Right kidney (tissue), 9 donors: ENCODE measurements around the gene BCL2A1.
"Not testable (repeated sequence)": the region's sequence is repeated elsewhere in the genome, so short reads cannot be mapped to it uniquely, and the experiment has no call there.

Experiments used
- DNase-seq: peaks from one replicate; pipeline ENCODE4 v3.0.0-alpha.2; 2016
- long read RNA-seq, 8 donors: transcript quantifications; one replicate each; lab custom pipeline, GENCODE V29; 2026

Gene BCL2A1
- long read RNA-seq, donor 1: 0 reads
- long read RNA-seq, donor 2: 0 reads
- long read RNA-seq, donor 3: 0 reads
- long read RNA-seq, donor 4: 0 reads
- long read RNA-seq, donor 5: 0 reads
- long read RNA-seq, donor 6: 0 reads
- long read RNA-seq, donor 7: 0 reads
- long read RNA-seq, donor 8: 0 reads

DNA sequence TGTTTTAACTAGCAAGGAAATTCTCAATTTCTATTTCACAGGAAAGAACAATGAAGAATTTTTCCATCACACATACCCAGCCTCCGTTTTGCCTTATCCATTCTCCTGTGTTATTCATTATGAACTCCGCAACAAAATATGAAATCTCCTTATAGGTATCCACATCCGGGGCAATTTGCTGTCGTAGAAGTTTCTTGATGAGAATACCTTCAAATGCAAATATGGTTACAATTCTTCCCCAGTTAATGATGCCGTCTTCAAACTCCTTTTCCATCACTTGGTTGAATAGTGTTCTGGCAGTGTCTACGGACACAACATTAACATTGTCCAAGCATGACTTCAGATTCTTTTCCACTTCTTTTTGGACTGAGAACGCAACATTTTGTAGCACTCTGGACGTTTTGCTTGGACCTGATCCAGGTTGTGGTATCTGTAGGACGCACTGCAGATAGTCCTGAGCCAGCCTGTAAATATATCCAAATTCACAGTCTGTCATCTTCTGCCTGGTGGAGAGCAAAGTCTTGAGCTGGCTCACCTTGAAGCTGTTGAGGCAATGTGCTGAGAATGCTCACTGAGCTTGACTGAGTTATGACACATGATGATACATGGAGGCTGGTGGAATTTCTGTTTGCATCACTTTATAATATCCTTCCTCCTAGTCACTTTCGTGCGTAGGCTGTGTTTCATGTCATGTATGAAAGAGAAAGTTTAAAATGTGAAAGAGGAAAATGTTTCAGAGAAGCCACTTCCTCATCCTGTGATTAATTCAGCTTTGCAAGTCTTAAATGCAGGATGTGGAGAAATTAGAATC is at the start of gene BCL2A1:
BCL2A1 (minus strand) TSS at position 573 of the 811 bp plus-strand sequence; CDS start at position 496, 77 bp downstream.
- no peak for DNase-seq

DNA sequence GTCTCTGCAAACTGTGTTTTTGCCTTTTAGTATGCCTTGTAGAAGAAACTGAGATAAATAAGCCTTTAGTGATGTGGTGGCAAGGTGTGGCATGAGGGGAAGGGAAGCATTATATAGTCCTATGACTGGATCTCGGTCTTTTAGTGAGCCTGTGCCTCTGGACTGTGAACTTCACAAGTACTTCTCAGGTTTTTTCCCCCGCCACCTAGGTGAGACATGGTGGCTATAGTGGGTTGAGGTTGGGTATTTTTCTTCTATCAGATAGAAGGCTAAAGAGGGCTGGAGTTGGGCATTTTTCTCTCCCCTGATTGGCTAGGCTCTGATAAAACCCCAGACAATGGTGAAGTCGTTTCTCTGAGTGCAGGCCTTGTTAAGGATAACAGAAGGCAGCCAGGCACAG is 49.7 kb upstream of the BCL2A1 start:
- DNase-seq: no peak

DNA sequence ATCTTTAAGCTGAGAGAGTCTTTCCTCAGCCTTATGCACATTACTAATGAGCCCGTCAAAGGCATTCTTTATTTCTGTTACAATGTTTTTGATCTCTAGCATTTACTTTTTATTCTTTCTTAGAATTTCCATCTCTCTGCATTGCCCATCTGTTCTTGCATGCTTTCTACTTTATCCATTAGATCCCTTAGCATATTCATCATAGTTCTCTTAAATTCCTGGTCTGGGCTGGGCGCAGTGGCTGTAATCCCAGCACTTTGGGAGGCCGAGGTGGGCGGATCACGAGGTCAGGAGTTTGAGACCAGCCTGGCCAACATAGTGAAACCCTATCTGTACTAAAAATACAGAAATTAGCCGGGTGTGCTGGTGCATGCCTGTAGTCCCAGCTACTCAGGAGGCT is 49.2 kb upstream of the BCL2A1 start:
- not testable (repeated sequence) for DNase-seq

DNA sequence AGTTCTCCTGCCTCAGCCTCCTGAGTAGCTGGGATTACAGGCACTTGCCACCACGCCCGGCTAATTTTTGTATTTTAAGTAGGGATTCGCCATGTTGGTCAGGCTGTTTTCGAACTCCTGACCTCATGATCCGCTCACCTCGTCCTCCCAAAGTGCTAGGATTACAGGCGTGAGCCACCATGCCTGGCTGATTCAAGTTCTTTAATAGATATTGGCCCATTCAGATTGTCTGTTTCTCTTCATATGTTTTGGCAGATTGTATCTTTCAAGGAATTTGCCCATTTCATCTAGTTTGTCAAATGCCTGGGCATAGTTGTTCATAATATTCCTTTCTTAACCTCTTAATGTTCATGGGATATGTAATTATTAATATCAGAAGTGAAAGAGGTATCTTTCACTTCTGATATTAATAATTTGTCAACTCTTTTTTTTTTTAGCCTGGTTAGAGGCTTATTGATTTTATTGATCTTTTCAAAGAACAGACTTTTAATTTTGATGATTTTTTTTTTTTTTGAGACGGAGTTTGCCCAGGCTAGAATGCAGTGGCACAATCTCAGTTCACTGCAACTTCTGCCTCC is 48.3 kb upstream of the BCL2A1 start:
- DNase-seq: no peak

DNA sequence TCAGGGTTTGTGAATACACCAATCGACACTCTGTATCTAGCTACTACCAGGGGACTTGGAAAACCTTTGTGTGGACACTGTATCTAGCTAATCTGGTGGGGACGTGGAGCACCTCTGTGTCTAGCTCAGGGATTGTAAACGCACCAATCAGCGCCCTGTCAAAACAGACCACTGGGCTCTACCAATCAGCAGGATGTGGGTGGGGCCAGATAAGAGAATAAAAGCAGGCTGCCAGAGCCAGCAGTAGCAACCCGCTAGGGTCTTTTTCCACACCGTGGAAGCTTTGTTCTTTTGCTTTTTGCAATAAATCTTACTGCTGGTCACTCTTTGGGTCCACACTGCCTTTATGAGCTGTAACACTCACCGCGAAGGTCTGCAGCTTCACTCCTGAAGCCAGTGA is 46.1 kb upstream of the BCL2A1 start:
- DNase-seq: not testable (repeated sequence)

DNA sequence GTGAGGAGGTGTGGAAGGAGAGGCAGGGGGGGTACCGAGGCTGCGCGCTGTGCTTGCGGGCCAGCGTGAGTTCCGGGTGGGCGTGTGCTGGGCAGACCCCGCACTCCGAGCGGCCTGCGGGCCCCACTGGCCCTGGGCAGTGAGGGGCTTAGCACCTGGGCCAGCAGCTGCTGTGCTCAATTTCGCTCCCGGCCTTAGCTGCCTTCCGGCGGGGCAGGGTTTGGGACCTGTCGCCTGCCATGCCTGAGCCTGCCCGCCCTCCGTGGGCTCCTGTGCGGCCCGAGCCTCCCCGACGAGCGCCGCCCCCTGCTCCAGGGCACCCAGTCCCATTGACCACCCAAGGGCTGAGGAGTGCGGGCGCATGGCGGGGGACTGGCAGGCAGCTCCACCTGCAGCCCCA is 45.5 kb upstream of the BCL2A1 start:
- not testable (repeated sequence) for DNase-seq

DNA sequence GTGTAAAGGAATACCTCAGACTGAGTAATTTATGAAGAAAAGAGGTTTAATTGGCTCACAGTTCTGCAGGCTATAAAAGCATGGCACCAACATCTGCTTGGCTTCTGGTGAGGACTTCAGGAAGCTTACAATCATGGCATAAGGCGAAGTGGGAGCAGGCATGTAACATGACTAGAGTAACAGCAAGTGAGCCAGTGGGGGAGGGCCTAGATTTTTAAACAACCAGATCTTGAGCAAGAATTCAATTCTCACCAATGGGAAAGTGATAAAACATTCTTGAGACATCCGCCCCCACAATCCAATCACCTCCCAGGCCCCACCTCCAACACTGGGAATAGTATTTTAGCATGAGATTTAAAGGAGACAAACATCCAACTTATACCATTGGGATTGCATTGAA is 44.2 kb upstream of the BCL2A1 start:
- no peak for DNase-seq

DNA sequence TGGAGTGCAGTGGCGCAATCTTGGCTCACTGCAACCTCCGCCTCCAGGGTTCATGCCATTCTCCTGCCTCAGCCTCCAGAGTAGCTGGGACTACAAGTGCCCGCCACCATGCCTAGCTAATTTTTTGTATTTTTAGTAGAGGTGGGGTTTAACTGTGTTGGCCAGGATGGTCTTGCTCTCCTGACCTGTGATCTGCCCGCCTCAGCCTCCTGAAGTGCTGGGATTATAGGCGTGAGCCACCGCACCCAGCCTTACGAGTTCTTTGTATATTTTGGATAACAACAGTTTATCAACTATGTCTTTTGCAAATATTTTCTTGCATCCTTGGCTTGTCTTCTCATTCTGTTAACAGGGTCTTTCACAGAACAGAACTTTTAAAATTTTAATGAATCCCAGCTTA is 43.2 kb upstream of the BCL2A1 start:
- DNase-seq: not testable (repeated sequence)

DNA sequence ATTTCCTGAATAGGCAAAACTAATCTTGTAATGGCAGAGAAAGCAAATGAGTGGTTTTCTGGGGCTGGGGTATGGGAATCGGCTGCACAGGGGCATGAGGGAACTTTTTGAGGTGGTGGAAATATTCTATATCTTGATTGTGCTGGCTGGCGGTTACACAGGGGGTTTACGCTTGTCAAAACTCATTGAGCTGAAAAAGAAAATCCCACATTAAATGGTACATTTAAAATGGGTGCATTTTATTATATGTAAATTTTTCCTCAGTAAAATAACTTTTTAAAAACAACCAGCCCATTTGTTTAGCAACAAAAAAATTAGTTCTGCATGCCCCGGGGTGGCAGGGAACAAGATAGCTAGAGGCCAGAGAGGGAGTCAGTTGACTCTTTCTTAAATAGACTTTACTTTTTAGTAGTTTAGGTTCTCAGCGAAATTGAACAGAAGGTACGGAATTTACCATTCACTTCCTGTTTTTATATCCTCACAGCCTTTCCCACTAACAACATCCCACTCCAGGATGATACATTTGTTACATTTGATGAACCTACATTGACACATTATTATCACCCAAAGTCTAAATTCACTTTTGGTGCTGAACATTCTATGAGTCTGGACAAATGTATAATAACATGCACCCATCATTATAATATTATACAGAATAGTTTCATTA is 41.2 kb upstream of the BCL2A1 start:
- no peak for DNase-seq

DNA sequence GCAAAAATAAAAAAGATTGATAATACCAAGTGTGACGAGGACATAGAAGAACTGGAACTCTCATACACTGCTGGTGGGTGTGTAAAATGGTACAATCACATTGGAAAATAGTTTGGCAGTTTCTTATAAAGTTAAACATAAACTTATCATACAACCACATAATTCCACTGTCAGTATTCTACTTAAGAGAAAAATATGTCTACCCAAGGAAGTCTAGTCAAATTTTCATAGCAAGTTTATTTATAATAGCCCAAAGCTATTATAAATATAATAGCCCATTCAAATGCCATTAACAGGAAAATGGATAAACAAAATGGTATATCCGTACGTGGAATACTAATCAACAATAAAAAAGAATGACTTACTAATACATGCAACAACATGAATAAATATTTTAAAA is 40.6 kb upstream of the BCL2A1 start:
- no peak for DNase-seq

DNA sequence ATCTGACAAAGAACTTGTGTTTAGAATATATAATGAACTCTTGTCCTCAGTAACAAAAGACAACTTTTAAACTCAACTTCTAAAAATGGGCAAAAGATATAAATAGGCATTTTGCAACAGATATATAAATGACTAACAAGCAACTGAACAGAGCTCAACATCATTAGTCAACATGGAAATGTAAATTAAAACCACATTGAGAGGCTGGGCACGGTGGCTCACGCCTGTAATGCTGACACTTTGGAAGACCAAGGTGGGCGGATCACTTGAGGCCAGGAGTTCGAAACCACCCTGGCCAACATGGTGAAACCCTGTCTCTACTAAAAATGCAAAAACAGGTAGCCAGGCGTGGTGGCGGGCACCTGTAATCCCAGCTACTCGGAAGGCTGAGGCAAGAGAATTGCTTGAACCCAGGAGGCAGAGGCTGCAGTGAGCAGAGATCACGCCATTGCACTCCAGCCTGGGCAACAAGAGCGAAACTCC is 40.1 kb upstream of the BCL2A1 start:
- DNase-seq: not testable (repeated sequence)

DNA sequence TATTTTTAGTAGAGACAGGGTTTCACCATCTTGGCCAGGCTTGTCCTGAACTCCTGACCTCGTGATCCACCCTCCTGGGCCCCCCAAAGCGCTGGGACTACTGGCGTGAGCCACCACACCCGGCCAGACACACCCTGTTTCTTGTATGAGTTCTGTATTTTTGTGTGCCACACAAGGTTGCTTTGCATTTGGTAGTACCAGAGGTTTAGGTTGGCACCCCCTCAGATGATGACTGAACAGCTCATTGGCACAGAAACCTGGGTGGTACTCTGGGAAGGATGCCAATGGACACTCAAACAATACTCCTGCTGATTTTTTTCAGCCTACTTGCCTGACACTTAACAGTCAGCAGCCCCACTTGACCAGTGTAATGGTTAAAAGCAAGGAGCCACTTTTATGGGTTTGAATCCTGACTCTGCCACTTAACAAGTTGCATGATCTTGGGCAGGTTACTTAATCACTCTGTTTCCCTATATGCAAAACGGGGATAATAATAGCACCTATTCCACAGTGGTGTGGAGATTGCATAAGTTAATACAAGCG is 39.2 kb upstream of the BCL2A1 start:
- no peak for DNase-seq

DNA sequence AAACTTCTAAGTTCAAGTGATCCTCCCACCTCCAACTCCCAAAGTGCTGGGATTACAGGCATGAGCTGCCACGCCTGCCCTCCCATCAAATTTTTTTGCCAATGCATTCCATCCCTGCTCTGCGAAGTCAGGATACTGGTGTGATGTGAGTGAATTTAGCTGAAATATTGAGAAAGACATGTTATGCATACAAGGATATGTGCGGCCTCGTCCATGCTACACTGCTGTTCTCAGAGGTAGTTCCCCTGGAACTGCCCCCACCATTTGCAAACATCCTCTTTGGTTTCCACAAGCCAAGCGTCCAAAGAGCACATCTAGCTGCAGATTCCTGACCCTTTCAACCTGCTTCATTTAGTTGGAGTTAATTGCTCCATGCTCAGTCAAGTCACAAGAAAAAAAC is 36.5 kb upstream of the BCL2A1 start:
- DNase-seq: no peak

DNA sequence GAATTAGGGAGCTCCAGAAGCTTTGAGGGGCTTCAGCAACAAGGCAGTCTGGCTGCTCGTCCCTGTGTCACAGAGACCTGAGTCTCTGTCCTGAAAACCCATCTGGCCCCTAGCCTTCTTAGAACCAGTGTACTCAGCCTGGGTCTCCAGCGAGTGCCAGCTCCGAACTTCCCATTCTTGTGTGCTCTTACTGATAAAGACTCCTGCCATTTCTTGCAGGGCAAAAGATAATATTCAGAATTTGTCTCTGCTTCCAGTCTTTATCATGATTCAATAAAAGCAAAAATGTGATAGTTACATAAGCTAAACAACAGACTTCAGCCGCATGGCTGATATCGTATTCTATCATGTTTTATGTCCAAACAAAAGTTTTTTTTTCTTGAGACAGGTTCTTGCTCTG is 36.0 kb upstream of the BCL2A1 start:
- no peak for DNase-seq

DNA sequence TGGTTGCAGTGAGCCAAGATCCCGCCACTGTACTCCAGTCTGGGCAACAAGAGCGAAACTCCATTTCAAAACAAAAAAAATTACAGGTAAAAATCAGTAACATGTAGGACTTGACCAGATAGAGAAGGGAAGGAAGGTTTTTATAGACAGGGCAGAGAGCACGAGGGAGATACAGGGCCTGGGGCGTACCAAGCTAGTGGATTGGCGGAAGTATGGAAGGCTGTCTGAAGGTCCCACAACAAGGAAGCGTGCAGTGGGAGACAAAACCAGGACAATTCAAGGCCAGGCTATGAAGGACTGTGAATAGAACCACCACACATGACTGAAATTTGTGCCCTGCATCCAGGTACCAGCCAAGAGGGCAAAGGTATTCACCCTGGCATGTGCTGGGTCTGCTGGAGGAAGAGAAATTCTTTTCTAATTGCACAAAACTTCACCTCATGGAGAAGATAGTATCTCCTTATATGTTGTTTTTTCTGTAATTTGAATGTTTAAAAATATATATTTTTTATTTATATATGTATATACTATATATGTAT is 33.0 kb upstream of the BCL2A1 start:
- DNase-seq: no peak

DNA sequence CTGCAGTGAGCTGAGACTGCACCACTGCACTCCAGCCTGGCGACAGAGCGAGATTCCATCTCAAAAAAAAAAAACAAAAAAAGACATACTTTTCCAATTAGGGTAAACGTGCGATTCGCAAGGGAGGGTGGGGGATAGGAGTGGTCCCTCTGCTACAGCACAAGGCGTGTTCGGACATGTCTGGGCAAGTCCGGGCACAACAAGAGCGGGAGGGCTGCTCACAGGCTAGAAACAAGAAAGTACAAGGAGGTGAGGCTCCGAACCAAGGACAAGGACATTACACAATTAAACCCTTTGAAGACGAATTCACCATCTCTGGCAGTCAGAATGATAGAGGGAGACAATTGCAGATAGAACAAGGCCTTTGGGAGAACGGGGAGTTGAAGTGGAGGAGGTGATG is 32.2 kb upstream of the BCL2A1 start:
- no peak for DNase-seq

DNA sequence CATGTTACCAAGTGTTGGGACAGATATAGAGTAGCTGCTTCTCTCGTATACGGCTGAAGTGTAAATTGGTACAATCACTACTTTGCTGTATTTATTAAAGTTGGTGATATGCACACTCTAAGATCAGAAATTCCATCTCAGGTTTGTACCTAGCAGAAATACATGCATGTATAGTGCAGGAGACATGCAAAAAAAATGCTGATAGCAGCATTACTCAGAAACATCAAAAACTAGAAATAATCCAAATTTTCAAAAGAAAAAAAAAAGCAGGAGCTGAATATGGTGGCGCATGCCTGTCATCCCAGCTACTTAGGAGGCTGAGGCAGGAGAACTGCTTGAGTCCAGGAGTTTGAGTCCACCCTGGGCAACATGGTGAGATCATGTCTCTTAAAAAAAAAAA is 31.3 kb upstream of the BCL2A1 start:
- no peak for DNase-seq

DNA sequence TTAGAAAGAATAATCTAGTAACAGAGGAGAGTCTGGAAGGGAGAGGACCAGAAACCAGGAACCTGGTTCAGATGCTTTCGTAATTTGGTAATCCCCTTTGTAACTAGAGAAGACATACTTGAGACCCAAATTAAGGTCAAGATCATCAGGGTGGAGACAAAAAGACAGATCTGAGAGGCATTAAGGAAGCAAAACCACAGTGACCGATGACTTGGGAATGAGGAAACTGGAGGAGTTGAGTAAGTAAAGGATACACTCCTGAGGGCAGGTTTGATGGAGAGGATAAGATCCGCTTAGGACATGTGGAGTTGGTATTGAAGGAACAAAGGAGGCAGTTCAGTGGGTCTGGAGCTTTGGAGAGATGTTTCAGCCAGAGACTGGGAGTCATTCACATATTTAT is 23.6 kb upstream of the BCL2A1 start:
- no peak for DNase-seq

DNA sequence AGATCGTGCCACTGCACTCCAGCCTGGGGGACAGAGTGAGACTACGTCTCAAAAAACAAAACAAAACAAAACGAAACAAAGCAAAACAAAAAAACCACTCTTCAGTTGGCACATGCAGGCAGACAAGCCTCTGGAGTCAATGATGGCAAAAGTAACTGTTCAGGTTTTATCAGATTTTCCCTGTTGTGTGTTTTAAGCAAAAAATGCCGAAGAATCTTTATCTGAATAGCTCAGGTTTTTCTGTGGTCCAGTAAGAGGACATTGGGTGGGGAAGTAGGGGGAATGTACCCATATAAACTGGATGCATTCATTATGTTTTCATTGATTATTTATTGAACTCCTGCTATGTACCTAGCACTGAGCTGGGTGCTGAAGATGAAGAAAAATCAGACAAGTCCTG is 20.8 kb upstream of the BCL2A1 start:
- no peak for DNase-seq

DNA sequence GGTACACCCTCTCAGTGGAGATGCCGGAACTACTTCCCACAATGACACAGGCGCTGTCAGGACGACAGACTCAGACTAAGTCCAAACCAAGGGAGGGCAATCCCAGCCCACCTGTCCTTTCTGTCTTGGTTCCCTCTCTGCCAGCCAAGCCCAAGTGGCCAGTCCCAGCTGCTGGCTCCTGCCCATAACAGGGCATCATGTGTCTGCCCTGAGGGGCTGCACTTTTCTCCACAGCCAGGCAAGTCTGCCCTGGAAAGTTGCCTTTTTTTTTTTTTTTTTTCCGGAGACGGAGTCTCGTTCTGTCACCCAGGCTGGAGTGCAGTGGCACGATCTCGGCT is 20.0 kb upstream of the BCL2A1 start:
- DNase-seq: no peak

DNA sequence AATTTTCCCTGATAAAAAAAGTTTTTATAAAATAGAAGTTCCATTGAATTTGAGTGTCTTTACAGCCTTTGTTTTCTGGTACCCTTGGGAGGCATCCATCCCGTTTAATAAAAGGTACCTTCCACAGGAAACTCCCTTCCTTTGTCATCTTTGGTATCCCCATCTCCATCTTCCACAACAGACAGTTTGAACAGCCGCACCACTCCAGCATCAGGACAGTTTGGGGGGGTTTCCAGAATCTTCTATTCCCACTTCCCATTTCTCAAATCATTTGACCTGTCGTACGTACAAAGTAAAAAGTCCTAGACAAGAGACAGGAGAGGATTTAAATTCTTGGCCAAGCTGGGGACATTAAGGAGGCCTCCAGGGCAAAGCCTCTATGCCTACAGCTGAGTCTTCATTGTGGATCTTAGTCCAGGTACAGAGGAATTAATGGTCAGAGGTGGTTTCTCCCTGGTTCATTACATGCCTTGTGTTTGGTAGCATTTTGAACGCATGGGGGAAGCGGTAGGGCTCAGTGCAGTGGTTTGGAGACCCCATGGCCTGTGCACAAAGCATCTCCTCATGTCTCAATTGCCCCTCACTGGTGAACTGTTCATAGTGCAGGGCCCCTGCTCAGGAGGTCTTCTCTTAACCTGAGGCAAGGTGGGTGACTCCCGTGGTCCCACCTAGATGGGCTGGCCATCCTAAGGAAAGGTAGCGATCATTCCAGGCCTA is 19.4 kb upstream of the BCL2A1 start:
- no peak for DNase-seq

DNA sequence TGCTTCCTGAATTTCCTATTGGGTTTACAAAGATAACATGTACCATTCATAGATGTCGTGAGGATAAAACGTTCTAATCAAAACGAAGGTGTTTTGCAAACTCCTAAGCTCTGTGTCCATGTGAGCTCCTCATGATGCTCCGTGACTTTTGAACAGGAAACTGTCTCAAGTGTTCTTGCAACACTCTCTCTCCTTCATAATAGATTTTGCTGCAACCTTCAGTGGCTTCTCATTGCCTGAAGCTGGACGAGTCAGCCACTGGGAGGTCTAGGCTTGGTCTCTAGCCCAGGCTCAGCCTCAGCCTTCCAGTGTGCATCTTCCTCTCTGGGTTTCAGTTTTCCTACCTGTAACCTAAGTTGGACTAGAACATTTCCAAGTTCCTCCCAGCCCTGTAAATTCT is 18.7 kb upstream of the BCL2A1 start:
- no peak for DNase-seq
